Measurements from ENCODE around the gene CEP63.

The CEP63 gene

GRCh38 chr3:134603956-134604355 is 118.1 kb downstream of the CEP63 start:
- DNase-seq = no peak
- WGBS (ENCODE audit: insufficient coverage) = 100% methylated on average over 9 of the region's 13 CpGs
- H3K4me1 ChIP-seq (ENCODE audit: control extremely low read depth in 1 of 4, control insufficient read depth in 4 of 4, insufficient read depth in 4 of 4, low read length in 3 of 4) = peaks cover 3 to 75% (median 50%) of the 10 kb centered on the region in 4 experiments
- no peak overlapping the region for H3K4me3 ChIP-seq (ENCODE audit: control insufficient read depth in 1 of 7, extremely low read depth in 1 of 7, insufficient read depth in 4 of 7, low read depth in 2 of 7, low read length in 6 of 7)
- H3K9me3 ChIP-seq (ENCODE audit: control extremely low read depth in 1 of 5, control insufficient read depth in 4 of 5, insufficient read depth in 2 of 5, low read depth in 1 of 5, low read length in 4 of 5) = no peaks in the 10 kb centered on the region
- no peak overlapping the region for H3K27ac ChIP-seq (ENCODE audit: insufficient read depth in 1 of 2, low read depth in 1 of 2, low read length in 2 of 2, poor library complexity in 1 of 2, severe bottlenecking in 2 of 2)
- POLR2A ChIA-PET = no interaction called here
- CTCF ChIA-PET = interaction anchor here (0.9 to 10.9 kb wide), 9 partner anchors 9 to 151 kb away, joined by 3 to 238 read pairs (median 15); partner anchors contain the start of gene KY
- no peaks in the 10 kb centered on the region for H3K27me3 ChIP-seq (replicated peaks in 2 of 5; ENCODE audit: control insufficient read depth in 4 of 5, insufficient read depth in 5 of 5, low read length in 4 of 5)
- no peaks in the 10 kb centered on the region for H3K36me3 ChIP-seq (ENCODE audit: control insufficient read depth in 4 of 4, insufficient read depth in 4 of 4, low read length in 3 of 4)

- H3K27ac ChIP-seq (ENCODE audit: insufficient read depth in 1 of 2, low read depth in 1 of 2, low read length in 2 of 2, poor library complexity in 1 of 2, severe bottlenecking in 2 of 2) = no peak overlapping the region
- H3K36me3 ChIP-seq (ENCODE audit: control insufficient read depth in 4 of 4, insufficient read depth in 4 of 4, low read length in 3 of 4) = no peaks in the 10 kb centered on the region
- WGBS (ENCODE audit: insufficient coverage) = 60% methylated on average over 5 of the region's 6 CpGs
- DNase-seq = no peak
- H3K9me3 ChIP-seq (ENCODE audit: control extremely low read depth in 1 of 5, control insufficient read depth in 4 of 5, insufficient read depth in 2 of 5, low read depth in 1 of 5, low read length in 4 of 5) = no peaks in the 10 kb centered on the region
- ChIA-PET CTCF (interaction anchor here (1.3 to 10.9 kb wide), 4 partner anchors 10 to 150 kb away, joined by 3 to 238 read pairs (median 18); no protein-coding TSS in a partner anchor), POLR2A (no interaction called here)
- H3K4me1 ChIP-seq (ENCODE audit: control extremely low read depth in 1 of 4, control insufficient read depth in 4 of 4, insufficient read depth in 4 of 4, low read length in 3 of 4) = peaks cover 3 to 91% (median 58%) of the 10 kb centered on the region in 4 experiments
- H3K27me3 ChIP-seq (replicated peaks in 2 of 5; ENCODE audit: control insufficient read depth in 4 of 5, insufficient read depth in 5 of 5, low read length in 4 of 5) = no peaks in the 10 kb centered on the region
- peak overlapping the region in 1 of 7 experiments; percentile 40 for H3K4me3 ChIP-seq (ENCODE audit: control insufficient read depth in 1 of 7, extremely low read depth in 1 of 7, insufficient read depth in 4 of 7, low read depth in 2 of 7, low read length in 6 of 7)
Measured at GRCh38 chr3:134605556-134605955, 119.7 kb downstream of the CEP63 start.

- ChIA-PET CTCF (interaction anchor here (1.3 to 10.9 kb wide), 6 partner anchors 10 to 149 kb away, joined by 3 to 238 read pairs (median 10); no protein-coding TSS in a partner anchor), POLR2A (no interaction called here)
- WGBS (ENCODE audit: insufficient coverage) = 20% methylated on average over 8 of the region's 12 CpGs
- Histone ChIP-seq H3K4me3 (ENCODE audit: control insufficient read depth in 1 of 7, extremely low read depth in 1 of 7, insufficient read depth in 4 of 7, low read depth in 2 of 7, low read length in 6 of 7) (peak overlapping the region in 3 of 7 experiments; percentile 21 to 46 (median 40)), H3K36me3 (ENCODE audit: control insufficient read depth in 4 of 4, insufficient read depth in 4 of 4, low read length in 3 of 4) (no peaks in the 10 kb centered on the region), H3K9me3 (ENCODE audit: control extremely low read depth in 1 of 5, control insufficient read depth in 4 of 5, insufficient read depth in 2 of 5, low read depth in 1 of 5, low read length in 4 of 5) (no peaks in the 10 kb centered on the region), H3K27ac (ENCODE audit: insufficient read depth in 1 of 2, low read depth in 1 of 2, low read length in 2 of 2, poor library complexity in 1 of 2, severe bottlenecking in 2 of 2) (no peak overlapping the region), H3K27me3 (replicated peaks in 2 of 5; ENCODE audit: control insufficient read depth in 4 of 5, insufficient read depth in 5 of 5, low read length in 4 of 5) (no peaks in the 10 kb centered on the region), H3K4me1 (ENCODE audit: control extremely low read depth in 1 of 4, control insufficient read depth in 4 of 4, insufficient read depth in 4 of 4, low read length in 3 of 4) (peaks cover 3 to 94% (median 56%) of the 10 kb centered on the region in 4 experiments)
- peak; percentile 46 to 57 (median 47) for DNase-seq
Measured at GRCh38 chr3:134606033-134607025, 120.5 kb downstream of the CEP63 start.

GRCh38 chr3:134607054-134608022 is 121.5 kb downstream of the CEP63 start:
- CTCF ChIA-PET = interaction anchor here (0.8 to 10.9 kb wide), 6 partner anchors 9 to 148 kb away, joined by 3 to 238 read pairs (median 4); no protein-coding TSS in a partner anchor
- Histone ChIP-seq H3K4me1 (ENCODE audit: control extremely low read depth in 1 of 4, control insufficient read depth in 4 of 4, insufficient read depth in 4 of 4, low read length in 3 of 4) (peaks cover 3 to 93% (median 60%) of the 10 kb centered on the region in 4 experiments), H3K27me3 (replicated peaks in 2 of 5; ENCODE audit: control insufficient read depth in 4 of 5, insufficient read depth in 5 of 5, low read length in 4 of 5) (no peaks in the 10 kb centered on the region), H3K27ac (ENCODE audit: insufficient read depth in 1 of 2, low read depth in 1 of 2, low read length in 2 of 2, poor library complexity in 1 of 2, severe bottlenecking in 2 of 2) (no peak overlapping the region), H3K9me3 (ENCODE audit: control extremely low read depth in 1 of 5, control insufficient read depth in 4 of 5, insufficient read depth in 2 of 5, low read depth in 1 of 5, low read length in 4 of 5) (no peaks in the 10 kb centered on the region), H3K36me3 (ENCODE audit: control insufficient read depth in 4 of 4, insufficient read depth in 4 of 4, low read length in 3 of 4) (no peaks in the 10 kb centered on the region), H3K4me3 (ENCODE audit: control insufficient read depth in 1 of 7, extremely low read depth in 1 of 7, insufficient read depth in 4 of 7, low read depth in 2 of 7, low read length in 6 of 7) (no peak overlapping the region)
- DNase-seq = peak in 1 of 3 donors; percentile 19
- POLR2A ChIA-PET = no interaction called here
- 75% methylated on average over 13 of the region's 13 CpGs for WGBS (ENCODE audit: insufficient coverage)

GRCh38 chr3:134608023-134608770 is 122.3 kb downstream of the CEP63 start:
- H3K36me3 ChIP-seq (ENCODE audit: control insufficient read depth in 4 of 4, insufficient read depth in 4 of 4, low read length in 3 of 4) = no peaks in the 10 kb centered on the region
- H3K9me3 ChIP-seq (ENCODE audit: control extremely low read depth in 1 of 5, control insufficient read depth in 4 of 5, insufficient read depth in 2 of 5, low read depth in 1 of 5, low read length in 4 of 5) = no peaks in the 10 kb centered on the region
- ChIA-PET CTCF (interaction anchor here (0.8 to 10.9 kb wide), 5 partner anchors 8 to 147 kb away, joined by 3 to 238 read pairs (median 6); no protein-coding TSS in a partner anchor), POLR2A (no interaction called here)
- no peak overlapping the region for H3K27ac ChIP-seq (ENCODE audit: insufficient read depth in 1 of 2, low read depth in 1 of 2, low read length in 2 of 2, poor library complexity in 1 of 2, severe bottlenecking in 2 of 2)
- H3K27me3 ChIP-seq (replicated peaks in 2 of 5; ENCODE audit: control insufficient read depth in 4 of 5, insufficient read depth in 5 of 5, low read length in 4 of 5) = no peaks in the 10 kb centered on the region
- 100% methylated on average over 6 of the region's 6 CpGs for WGBS (ENCODE audit: insufficient coverage)
- peaks cover 6 to 92% (median 61%) of the 10 kb centered on the region in 4 experiments for H3K4me1 ChIP-seq (ENCODE audit: control extremely low read depth in 1 of 4, control insufficient read depth in 4 of 4, insufficient read depth in 4 of 4, low read length in 3 of 4)
- peak overlapping the region in 1 of 7 experiments; percentile 4 for H3K4me3 ChIP-seq (ENCODE audit: control insufficient read depth in 1 of 7, extremely low read depth in 1 of 7, insufficient read depth in 4 of 7, low read depth in 2 of 7, low read length in 6 of 7)
- DNase-seq = no peak

GRCh38 chr3:134608771-134609435 is 123.0 kb downstream of the CEP63 start:
- Histone ChIP-seq H3K27me3 (replicated peaks in 2 of 5; ENCODE audit: control insufficient read depth in 4 of 5, insufficient read depth in 5 of 5, low read length in 4 of 5) (no peaks in the 10 kb centered on the region), H3K4me3 (ENCODE audit: control insufficient read depth in 1 of 7, extremely low read depth in 1 of 7, insufficient read depth in 4 of 7, low read depth in 2 of 7, low read length in 6 of 7) (no peak overlapping the region), H3K9me3 (ENCODE audit: control extremely low read depth in 1 of 5, control insufficient read depth in 4 of 5, insufficient read depth in 2 of 5, low read depth in 1 of 5, low read length in 4 of 5) (no peaks in the 10 kb centered on the region), H3K27ac (ENCODE audit: insufficient read depth in 1 of 2, low read depth in 1 of 2, low read length in 2 of 2, poor library complexity in 1 of 2, severe bottlenecking in 2 of 2) (no peak overlapping the region), H3K36me3 (ENCODE audit: control insufficient read depth in 4 of 4, insufficient read depth in 4 of 4, low read length in 3 of 4) (no peaks in the 10 kb centered on the region), H3K4me1 (ENCODE audit: control extremely low read depth in 1 of 4, control insufficient read depth in 4 of 4, insufficient read depth in 4 of 4, low read length in 3 of 4) (peaks cover 6 to 85% (median 56%) of the 10 kb centered on the region in 4 experiments)
- DNase-seq = no peak
- whole genome bisulfite sequencing (ENCODE audit: insufficient coverage) = 86% methylated on average over 9 of the region's 10 CpGs
- ChIA-PET CTCF (interaction anchor here (2.4 to 10.9 kb wide), 2 partner anchors 13 to 32 kb away, joined by 16 to 238 read pairs; no protein-coding TSS in a partner anchor), POLR2A (no interaction called here)
